ENCODE data around the gene MAPT.

MAPT gene

DNA sequence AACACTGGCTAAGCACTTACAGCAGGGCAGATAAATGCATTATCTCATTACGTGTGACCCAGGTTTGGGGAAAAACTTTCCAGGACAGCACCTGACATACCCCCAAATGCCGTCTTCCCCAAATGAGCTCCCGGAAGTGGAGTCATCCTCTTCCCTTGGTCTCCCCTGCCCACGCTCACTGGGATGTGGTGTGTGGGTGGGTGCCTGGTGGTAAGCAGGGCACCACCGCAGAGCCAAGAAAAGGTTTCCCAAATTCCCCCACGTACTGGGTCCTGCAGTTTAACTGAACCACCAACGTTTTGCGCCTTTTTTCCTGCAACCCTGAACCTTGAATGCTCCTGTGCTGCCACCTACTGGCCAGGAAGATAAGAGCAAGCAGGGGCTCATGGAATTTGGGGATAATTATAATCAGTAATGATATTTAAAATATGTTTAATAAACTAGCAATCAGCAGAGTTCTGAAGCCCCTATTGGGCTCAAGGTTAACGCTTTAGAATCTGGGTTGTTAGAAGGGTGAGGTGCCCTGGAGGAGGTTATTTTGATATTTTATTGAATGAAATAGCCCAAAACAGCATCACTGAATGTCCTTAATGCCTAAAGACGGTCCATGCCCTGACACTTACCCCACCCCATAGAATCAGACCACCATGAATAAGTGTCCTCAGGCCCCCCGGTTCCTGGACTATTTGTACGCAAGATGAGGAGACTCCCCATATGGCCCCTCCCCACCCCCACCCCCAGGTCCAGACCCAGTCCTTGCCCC, 41.6 kb upstream of the MAPT start:
- Histone ChIP-seq H3K4me2 (ENCODE audit: low read length, poor library complexity, severe bottlenecking) (no peak overlapping the region), H3K9me3 (ENCODE audit: control insufficient read depth, low read length) (no peaks in the 10 kb centered on the region), H3K79me1 (replicated peaks; ENCODE audit: low read length, poor library complexity, severe bottlenecking) (no peaks in the 10 kb centered on the region), H2AFZ (ENCODE audit: low read depth, low read length) (no peak overlapping the region), H3K9ac (ENCODE audit: low read length) (no peak overlapping the region), H3K27me3 (ENCODE audit: control insufficient read depth in 1 of 2, insufficient read depth in 1 of 2, low read length in 2 of 2) (peaks cover 28 to 61% of the 10 kb centered on the region in 2 experiments), H2BK5ac (ENCODE audit: low read depth, low read length, poor library complexity, severe bottlenecking) (no peak overlapping the region), H2BK15ac (ENCODE audit: low read depth, poor library complexity, severe bottlenecking) (no peak overlapping the region), H4K91ac (ENCODE audit: low read length) (no peak overlapping the region), H2AK5ac (ENCODE audit: low read length, severe bottlenecking) (no peak overlapping the region), H3K18ac (ENCODE audit: low read depth in 1 of 2, low read length in 2 of 2) (no peak overlapping the region), H3K23ac (ENCODE audit: low read length in 2 of 2) (no peak overlapping the region), H3K4me1 (ENCODE audit: control insufficient read depth, insufficient read depth, low read depth, low read length) (no peaks in the 10 kb centered on the region), H2BK120ac (ENCODE audit: low read depth, low read length) (no peak overlapping the region), H3K14ac (ENCODE audit: low read length in 2 of 2) (no peak overlapping the region), H3K27ac (ENCODE audit: low read length, poor library complexity, severe bottlenecking) (no peak overlapping the region), H2BK12ac (ENCODE audit: low read length in 2 of 2) (no peak overlapping the region), H3K4ac (ENCODE audit: low read depth in 1 of 2, low read length in 2 of 2) (no peak overlapping the region), H3K36me3 (ENCODE audit: control insufficient read depth in 1 of 2, insufficient read depth in 2 of 2, low read depth in 1 of 2, low read length in 2 of 2) (no peaks in the 10 kb centered on the region), H3K4me3 (ENCODE audit: insufficient read depth in 1 of 2, low read depth in 1 of 2, low read length in 2 of 2) (no peak overlapping the region), H4K8ac (ENCODE audit: low read length) (no peak overlapping the region)
- DNase-seq = peak; percentile 47
- WGBS = 55% methylated on average over 4 of the region's 12 CpGs

- no peak overlapping the region for H2BK120ac ChIP-seq (ENCODE audit: low read depth, low read length)
- 64% methylated on average over 7 of the region's 9 CpGs for WGBS
Measured at GRCh38 chr17:45854209-45854608, 40.1 kb upstream of the MAPT start.

DNA sequence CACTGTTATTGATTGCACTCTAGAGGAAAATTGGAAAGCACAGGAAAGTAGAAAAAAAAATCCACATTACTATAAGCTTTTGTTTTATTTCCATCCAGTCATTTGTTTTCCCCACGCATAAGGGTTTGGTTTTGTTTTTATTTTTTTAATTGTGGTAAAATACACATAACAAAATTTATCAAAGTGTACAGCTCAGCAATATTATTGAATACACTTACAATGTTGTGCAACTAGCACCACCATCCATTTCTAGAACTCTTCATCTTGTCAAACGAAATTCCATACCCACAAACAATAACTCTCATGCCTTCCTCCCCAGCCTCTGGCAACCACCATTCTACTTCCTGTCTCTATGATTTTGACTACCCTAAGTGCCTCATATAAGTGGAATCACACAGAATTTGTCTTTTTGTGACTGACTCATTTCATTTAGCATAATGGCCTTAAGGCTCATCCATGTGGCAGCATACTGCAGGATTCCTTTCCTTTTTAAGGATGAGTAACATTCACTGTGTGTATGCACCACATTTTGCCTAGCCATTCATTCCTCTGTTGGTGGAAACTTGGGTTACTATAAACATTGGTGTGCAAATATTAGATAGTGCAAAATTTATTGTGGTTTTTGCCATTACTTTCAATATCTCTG, 38.5 kb upstream of the MAPT start:
- Histone ChIP-seq H3K4me3 (ENCODE audit: insufficient read depth in 1 of 2, low read depth in 1 of 2, low read length in 2 of 2) (no peak overlapping the region), H3K23ac (ENCODE audit: low read length in 2 of 2) (no peak overlapping the region), H2BK120ac (ENCODE audit: low read depth, low read length) (no peak overlapping the region), H3K9ac (ENCODE audit: low read length) (no peak overlapping the region), H3K9me3 (ENCODE audit: control insufficient read depth, low read length) (no peaks in the 10 kb centered on the region), H4K91ac (ENCODE audit: low read length) (no peak overlapping the region), H3K27me3 (ENCODE audit: control insufficient read depth in 1 of 2, insufficient read depth in 1 of 2, low read length in 2 of 2) (peaks cover 22 to 50% of the 10 kb centered on the region in 2 experiments), H4K8ac (ENCODE audit: low read length) (no peak overlapping the region), H2BK12ac (ENCODE audit: low read length in 2 of 2) (no peak overlapping the region), H2AFZ (ENCODE audit: low read depth, low read length) (no peak overlapping the region), H3K18ac (ENCODE audit: low read depth in 1 of 2, low read length in 2 of 2) (no peak overlapping the region), H2BK15ac (ENCODE audit: low read depth, poor library complexity, severe bottlenecking) (no peak overlapping the region), H3K4me1 (ENCODE audit: control insufficient read depth, insufficient read depth, low read depth, low read length) (peaks cover 2% of the 10 kb centered on the region), H3K27ac (ENCODE audit: low read length, poor library complexity, severe bottlenecking) (no peak overlapping the region), H2BK5ac (ENCODE audit: low read depth, low read length, poor library complexity, severe bottlenecking) (no peak overlapping the region), H3K14ac (ENCODE audit: low read length in 2 of 2) (no peak overlapping the region), H2AK5ac (ENCODE audit: low read length, severe bottlenecking) (no peak overlapping the region), H3K36me3 (ENCODE audit: control insufficient read depth in 1 of 2, insufficient read depth in 2 of 2, low read depth in 1 of 2, low read length in 2 of 2) (no peaks in the 10 kb centered on the region), H3K79me1 (replicated peaks; ENCODE audit: low read length, poor library complexity, severe bottlenecking) (no peaks in the 10 kb centered on the region), H3K4ac (ENCODE audit: low read depth in 1 of 2, low read length in 2 of 2) (no peak overlapping the region), H3K4me2 (ENCODE audit: low read length, poor library complexity, severe bottlenecking) (no peak overlapping the region)
- 67% methylated on average over 1 of the region's 2 CpGs for WGBS
- DNase-seq = no peak

More at GRCh38 chr17:45854209-45854608, 40.1 kb upstream of the MAPT start:
- H3K4me1 ChIP-seq (ENCODE audit: control insufficient read depth, insufficient read depth, low read depth, low read length) = peaks cover 2% of the 10 kb centered on the region
- no peak overlapping the region for H3K4me3 ChIP-seq (ENCODE audit: insufficient read depth in 1 of 2, low read depth in 1 of 2, low read length in 2 of 2)
- H3K18ac ChIP-seq (ENCODE audit: low read depth in 1 of 2, low read length in 2 of 2) = no peak overlapping the region
- H3K9ac ChIP-seq (ENCODE audit: low read length) = no peak overlapping the region
- no peak overlapping the region for H3K23ac ChIP-seq (ENCODE audit: low read length in 2 of 2)
- H3K27me3 ChIP-seq (ENCODE audit: control insufficient read depth in 1 of 2, insufficient read depth in 1 of 2, low read length in 2 of 2) = peaks cover 28 to 56% of the 10 kb centered on the region in 2 experiments
- no peaks in the 10 kb centered on the region for H3K79me1 ChIP-seq (replicated peaks; ENCODE audit: low read length, poor library complexity, severe bottlenecking)
- no peak overlapping the region for H4K91ac ChIP-seq (ENCODE audit: low read length)
- H3K9me3 ChIP-seq (ENCODE audit: control insufficient read depth, low read length) = no peaks in the 10 kb centered on the region
- no peaks in the 10 kb centered on the region for H3K36me3 ChIP-seq (ENCODE audit: control insufficient read depth in 1 of 2, insufficient read depth in 2 of 2, low read depth in 1 of 2, low read length in 2 of 2)
- no peak overlapping the region for H2AK5ac ChIP-seq (ENCODE audit: low read length, severe bottlenecking)
- H3K14ac ChIP-seq (ENCODE audit: low read length in 2 of 2) = no peak overlapping the region
- H3K4me2 ChIP-seq (ENCODE audit: low read length, poor library complexity, severe bottlenecking) = no peak overlapping the region
- H3K27ac ChIP-seq (ENCODE audit: low read length, poor library complexity, severe bottlenecking) = no peak overlapping the region
- no peak overlapping the region for H3K4ac ChIP-seq (ENCODE audit: low read depth in 1 of 2, low read length in 2 of 2)
- H4K8ac ChIP-seq (ENCODE audit: low read length) = no peak overlapping the region
- no peak overlapping the region for H2BK15ac ChIP-seq (ENCODE audit: low read depth, poor library complexity, severe bottlenecking)
- no peak for DNase-seq
- H2AFZ ChIP-seq (ENCODE audit: low read depth, low read length) = no peak overlapping the region
- H2BK5ac ChIP-seq (ENCODE audit: low read depth, low read length, poor library complexity, severe bottlenecking) = no peak overlapping the region
- no peak overlapping the region for H2BK12ac ChIP-seq (ENCODE audit: low read length in 2 of 2)

DNA sequence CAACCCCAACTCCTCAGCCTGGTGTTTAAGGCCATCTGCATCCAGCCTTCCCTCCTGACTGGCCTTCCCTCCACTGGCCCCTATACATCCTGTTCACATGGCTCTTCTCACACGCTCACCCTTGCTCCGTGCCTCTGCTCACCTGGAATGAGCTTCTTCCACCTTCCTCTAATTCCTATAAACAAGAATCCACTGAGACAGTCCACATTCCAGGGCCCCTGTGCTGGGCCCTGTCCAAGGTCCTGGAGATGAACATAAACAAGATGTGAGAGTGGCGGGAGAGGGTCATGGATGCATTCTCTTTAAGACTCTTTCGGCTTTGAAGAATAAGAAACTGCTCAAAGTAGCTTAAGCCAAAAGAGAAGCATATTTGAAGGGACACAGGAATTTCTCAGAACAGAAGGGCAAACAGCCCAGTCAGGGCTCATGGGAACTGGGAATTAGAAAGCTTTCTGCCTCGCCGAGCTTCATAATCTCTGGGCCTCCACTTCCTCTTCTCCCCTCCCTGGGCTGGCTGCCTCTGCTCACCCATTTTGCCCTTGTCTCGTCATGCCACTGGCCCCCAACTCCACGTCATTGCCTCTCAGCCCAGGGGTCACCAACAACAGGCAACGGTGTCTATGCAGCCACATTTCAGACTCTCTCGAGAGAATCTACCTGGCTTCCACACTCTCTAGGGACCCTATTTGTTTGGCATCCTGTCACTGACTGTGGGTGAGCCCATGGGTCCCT, 36.2 kb upstream of the MAPT start:
- Histone ChIP-seq H3K23ac (ENCODE audit: low read length in 2 of 2) (no peak overlapping the region), H4K91ac (ENCODE audit: low read length) (no peak overlapping the region), H3K79me1 (replicated peaks; ENCODE audit: low read length, poor library complexity, severe bottlenecking) (no peaks in the 10 kb centered on the region), H3K36me3 (ENCODE audit: control insufficient read depth in 1 of 2, insufficient read depth in 2 of 2, low read depth in 1 of 2, low read length in 2 of 2) (no peaks in the 10 kb centered on the region), H2BK15ac (ENCODE audit: low read depth, poor library complexity, severe bottlenecking) (no peak overlapping the region), H3K4ac (ENCODE audit: low read depth in 1 of 2, low read length in 2 of 2) (no peak overlapping the region), H2BK12ac (ENCODE audit: low read length in 2 of 2) (no peak overlapping the region), H2AFZ (ENCODE audit: low read depth, low read length) (no peak overlapping the region), H3K9me3 (ENCODE audit: control insufficient read depth, low read length) (no peaks in the 10 kb centered on the region), H4K8ac (ENCODE audit: low read length) (no peak overlapping the region), H3K4me1 (ENCODE audit: control insufficient read depth, insufficient read depth, low read depth, low read length) (peaks cover 2% of the 10 kb centered on the region), H3K14ac (ENCODE audit: low read length in 2 of 2) (no peak overlapping the region), H3K4me3 (ENCODE audit: insufficient read depth in 1 of 2, low read depth in 1 of 2, low read length in 2 of 2) (no peak overlapping the region), H3K9ac (ENCODE audit: low read length) (no peak overlapping the region), H3K18ac (ENCODE audit: low read depth in 1 of 2, low read length in 2 of 2) (no peak overlapping the region), H3K27me3 (ENCODE audit: control insufficient read depth in 1 of 2, insufficient read depth in 1 of 2, low read length in 2 of 2) (peaks cover 4 to 45% of the 10 kb centered on the region in 2 experiments), H3K27ac (ENCODE audit: low read length, poor library complexity, severe bottlenecking) (no peak overlapping the region), H3K4me2 (ENCODE audit: low read length, poor library complexity, severe bottlenecking) (no peak overlapping the region), H2BK5ac (ENCODE audit: low read depth, low read length, poor library complexity, severe bottlenecking) (no peak overlapping the region), H2AK5ac (ENCODE audit: low read length, severe bottlenecking) (no peak overlapping the region), H2BK120ac (ENCODE audit: low read depth, low read length) (no peak overlapping the region)
- DNase-seq = peak; percentile 43
- WGBS = 45% methylated on average over 10 of the region's 10 CpGs
